HepG2 (cell line): ENCODE measurements around the gene DMXL2. TPM values are rescaled to one million over a fixed set of nuclear protein-coding genes. Genes with fewer than 3 reads are reported as not detected.

Experiments
- ATF1 ChIP-seq: IDR thresholded peaks from 2 replicates; pipeline ENCODE4 v1.6.1; 2016; ENCODE audit warnings: mild to moderate bottlenecking, control low read depth
- EZH2 ChIP-seq: conservative IDR thresholded peaks from 2 replicates; pipeline ENCODE4 v1.6.1; 2012; ENCODE audit warnings: mild to moderate bottlenecking, low read depth, low read length, moderate library complexity
- FLYWCH1 ChIP-seq: sonication (generic); formaldehyde crosslinking; IDR thresholded peaks from 2 replicates; pipeline ENCODE4 v1.8.1; 2023; ENCODE audit warnings: mild to moderate bottlenecking, missing genetic modification reagents
- FOXK1 ChIP-seq: sonication (generic); formaldehyde crosslinking; IDR thresholded peaks from 2 replicates; pipeline ENCODE4 v1.4.0; 2020; ENCODE audit warnings: low read depth, missing genetic modification reagents, borderline replicate concordance
- GABPA ChIP-seq, 2 experiments: IDR thresholded peaks; 2 replicates each; pipeline ENCODE4 v1.6.1; 2011 to 2016; ENCODE audit warnings: low read depth in 2 of 2, low read length in 1 of 2, missing biosample characterization in 1 of 2, missing genetic modification characterization in 1 of 2
- GATA4 ChIP-seq: sonication (generic); IDR thresholded peaks from 2 replicates; pipeline ENCODE4 v1.6.1; 2016; ENCODE audit warnings: antibody characterized with exemption, low read depth, borderline replicate concordance
- KDM1A ChIP-seq: IDR thresholded peaks from 2 replicates; pipeline ENCODE4 v1.6.1; 2016; ENCODE audit warnings: missing compliant biosample characterization
- KLF6 ChIP-seq: IDR thresholded peaks from 2 replicates; pipeline ENCODE4 v1.8.0; 2016; ENCODE audit warnings: missing biosample characterization, missing genetic modification reagents
- MBNL3 ChIP-seq: fragments of 250-450 bp; sonication (Bioruptor Pico); conservative IDR thresholded peaks from 2 replicates; pipeline ENCODE4 v1.8.0; 2022; ENCODE audit warnings: mild to moderate bottlenecking, inconsistent platforms
- MXI1 ChIP-seq: IDR thresholded peaks from 3 replicates; pipeline ENCODE4 v1.6.1; 2012; ENCODE audit warnings: low read depth, low read length, inconsistent platforms, borderline replicate concordance
- NCOR1 ChIP-seq: fragments of 200-600 bp; sonication (generic); IDR thresholded peaks from 2 replicates; pipeline ENCODE4 v1.7.0; 2017; ENCODE audit warnings: antibody characterized with exemption, low read length, borderline replicate concordance
- PHF5A ChIP-seq: IDR thresholded peaks from one replicate; pipeline ENCODE4 v1.6.1; 2018; ENCODE audit warnings: low read depth, missing genetic modification reagents; ENCODE audit not compliant: unreplicated experiment
- RBAK ChIP-seq: sonication (generic); formaldehyde crosslinking; IDR thresholded peaks from 2 replicates; pipeline ENCODE4 v1.5.1; 2020; ENCODE audit warnings: mild to moderate bottlenecking, missing genetic modification reagents
- RFX3 ChIP-seq: IDR thresholded peaks from 2 replicates; pipeline ENCODE4 v1.6.1; 2016; ENCODE audit warnings: missing biosample characterization, missing genetic modification reagents
- TCF7L2 ChIP-seq: IDR thresholded peaks from 2 replicates; pipeline ENCODE4 v1.6.1; 2011; ENCODE audit warnings: mild to moderate bottlenecking, low read depth, low read length, moderate library complexity
- ZBTB38 ChIP-seq: sonication (generic); formaldehyde crosslinking; IDR thresholded peaks from 2 replicates; pipeline ENCODE4 v1.5.1; 2020; ENCODE audit warnings: mild to moderate bottlenecking, missing genetic modification reagents
- ZBTB7B ChIP-seq: sonication (generic); formaldehyde crosslinking; IDR thresholded peaks from 2 replicates; pipeline ENCODE4 v1.4.0; 2020; ENCODE audit warnings: missing genetic modification reagents
- ZNF138 ChIP-seq: sonication (generic); formaldehyde crosslinking; IDR thresholded peaks from 2 replicates; pipeline ENCODE4 v1.5.0; 2020; ENCODE audit warnings: mild to moderate bottlenecking, low read depth, missing genetic modification reagents
- ZNF230 ChIP-seq: sonication (generic); formaldehyde crosslinking; IDR thresholded peaks from 2 replicates; pipeline ENCODE4 v1.4.0; 2020; ENCODE audit warnings: mild to moderate bottlenecking, missing genetic modification reagents
- ZNF296 ChIP-seq: sonication (generic); formaldehyde crosslinking; conservative IDR thresholded peaks from 2 replicates; pipeline ENCODE4 v1.5.0; 2020; ENCODE audit warnings: mild to moderate bottlenecking, missing genetic modification reagents
- ZNF431 ChIP-seq: sonication (generic); formaldehyde crosslinking; IDR thresholded peaks from 2 replicates; pipeline ENCODE4 v1.9.0; 2022; ENCODE audit warnings: missing genetic modification reagents, low read depth, mild to moderate bottlenecking, borderline replicate concordance
- ZNF550 ChIP-seq: sonication (generic); formaldehyde crosslinking; IDR thresholded peaks from 2 replicates; pipeline ENCODE4 v1.4.0; 2020; ENCODE audit warnings: mild to moderate bottlenecking, missing genetic modification reagents, borderline replicate concordance
- ZNF598 ChIP-seq: sonication (generic); formaldehyde crosslinking; IDR thresholded peaks from 2 replicates; pipeline ENCODE4 v1.5.1; 2020; ENCODE audit warnings: mild to moderate bottlenecking, missing genetic modification reagents, borderline replicate concordance
- polyA plus RNA-seq, 8 experiments: library from polyadenylated mRNA; depleted of rRNA in 3 of 8; stranded (reverse) in 7 of 8; unstranded in 1 of 8; fragments of >200 nt; fragmentation: Illumina TruSeq in 4 of 8; extraction: Trizol in 4 of 8; gene quantifications; 2 replicates each; pipeline versions ENCODE4 v1.2.1 to v1.2.3, GENCODE V29; 2011 to 2016; ENCODE audit warnings: low read depth in 4 of 8, missing spikeins in 1 of 8, mixed read lengths in 1 of 8; ENCODE audit not compliant: insufficient read depth in 1 of 8
- total RNA-seq, 5 experiments: library from RNA; depleted of rRNA; stranded (reverse); fragments of >200 nt; fragmentation: Illumina TruSeq; extraction: Trizol; gene quantifications; 2 replicates each; pipeline ENCODE4 v1.2.3, GENCODE V29; 2016; ENCODE audit warnings: low read depth in 1 of 5
- TF ChIP-seq, protein P1 (sequence below): IDR thresholded peaks from 2 replicates; pipeline ENCODE4 v1.6.1; 2016
- TF ChIP-seq, protein P2 (sequence below): fragments of 450-650 bp; IDR thresholded peaks from 2 replicates; pipeline ENCODE4 v1.6.1; 2017; ENCODE audit warnings: mild to moderate bottlenecking
- TF ChIP-seq, protein P3 (sequence below): IDR thresholded peaks from 2 replicates; pipeline ENCODE4 v1.6.1; 2016; ENCODE audit warnings: mild to moderate bottlenecking, missing biosample characterization, missing genetic modification reagents
- TF ChIP-seq, protein P4 (sequence below): IDR thresholded peaks from 2 replicates; pipeline ENCODE4 v1.6.1; 2016; ENCODE audit warnings: missing compliant biosample characterization, missing genetic modification reagents, borderline replicate concordance

The DMXL2 gene
- total and polyA plus RNA-seq, 2 of the 13 experiments (the other 11 are each of a cell fraction or from before 2014, with no cell fraction given), result 11.6 to 15.3 TPM

DNA sequence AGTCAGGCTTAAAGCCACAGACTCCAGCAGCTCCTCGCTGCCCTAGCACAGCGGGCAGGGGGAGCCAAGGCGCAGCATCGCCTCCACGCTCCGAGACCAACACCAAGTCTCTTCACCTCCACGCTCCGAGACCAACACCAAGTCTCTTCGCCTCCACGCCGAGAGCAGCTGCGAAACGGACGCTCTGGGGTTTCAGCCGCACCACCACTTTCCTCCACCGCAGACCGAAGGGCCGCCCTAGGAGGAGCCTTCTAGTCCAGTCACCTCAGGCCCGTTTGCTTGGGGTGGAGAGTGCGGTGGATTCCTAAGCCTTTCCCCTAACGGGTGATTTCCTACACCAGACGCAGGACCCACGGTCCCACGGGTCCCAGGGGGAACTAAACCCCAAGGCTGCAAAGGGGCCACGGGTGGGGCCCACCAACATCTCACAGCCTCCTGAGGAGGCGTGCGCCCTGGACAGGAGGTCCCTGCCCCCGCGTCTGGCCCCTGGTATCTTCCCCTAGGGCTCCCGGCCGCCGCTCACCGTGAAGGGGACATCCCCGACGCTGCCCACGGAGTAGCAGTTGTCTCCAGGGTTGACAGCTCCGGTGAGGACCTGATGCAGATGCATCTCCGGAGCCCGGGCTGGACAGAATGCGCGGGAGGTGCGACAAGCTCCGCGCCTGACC, 501 bp downstream of the DMXL2 start (continued):
- no peak for TF ChIP-seq NCOR1
- peak; percentile 90 for TF ChIP-seq ZNF598 (CRISPR knock-in tag)
- no peak for TF ChIP-seq KDM1A (CRISPR knock-in tag)
- no peak for TF ChIP-seq ZNF296 (CRISPR knock-in tag)
- TF ChIP-seq ZBTB38 (CRISPR knock-in tag), result no peak; the same call in 1 of the 2 replicates
- TF ChIP-seq FLYWCH1, result no peak
- no peak for TF ChIP-seq KLF6 (CRISPR knock-in tag)
- TF ChIP-seq ZNF431 (CRISPR knock-in tag), result no peak
- TF ChIP-seq, protein P1, sequence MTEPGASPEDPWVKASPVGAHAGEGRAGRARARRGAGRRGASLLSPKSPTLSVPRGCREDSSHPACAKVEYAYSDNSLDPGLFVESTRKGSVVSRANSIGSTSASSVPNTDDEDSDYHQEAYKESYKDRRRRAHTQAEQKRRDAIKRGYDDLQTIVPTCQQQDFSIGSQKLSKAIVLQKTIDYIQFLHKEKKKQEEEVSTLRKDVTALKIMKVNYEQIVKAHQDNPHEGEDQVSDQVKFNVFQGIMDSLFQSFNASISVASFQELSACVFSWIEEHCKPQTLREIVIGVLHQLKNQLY (CRISPR knock-in tag), result no peak
- TF ChIP-seq RFX3, result no peak
- TF ChIP-seq GATA4, result no peak
- TF ChIP-seq TCF7L2, result no peak
- TF ChIP-seq, protein P2, sequence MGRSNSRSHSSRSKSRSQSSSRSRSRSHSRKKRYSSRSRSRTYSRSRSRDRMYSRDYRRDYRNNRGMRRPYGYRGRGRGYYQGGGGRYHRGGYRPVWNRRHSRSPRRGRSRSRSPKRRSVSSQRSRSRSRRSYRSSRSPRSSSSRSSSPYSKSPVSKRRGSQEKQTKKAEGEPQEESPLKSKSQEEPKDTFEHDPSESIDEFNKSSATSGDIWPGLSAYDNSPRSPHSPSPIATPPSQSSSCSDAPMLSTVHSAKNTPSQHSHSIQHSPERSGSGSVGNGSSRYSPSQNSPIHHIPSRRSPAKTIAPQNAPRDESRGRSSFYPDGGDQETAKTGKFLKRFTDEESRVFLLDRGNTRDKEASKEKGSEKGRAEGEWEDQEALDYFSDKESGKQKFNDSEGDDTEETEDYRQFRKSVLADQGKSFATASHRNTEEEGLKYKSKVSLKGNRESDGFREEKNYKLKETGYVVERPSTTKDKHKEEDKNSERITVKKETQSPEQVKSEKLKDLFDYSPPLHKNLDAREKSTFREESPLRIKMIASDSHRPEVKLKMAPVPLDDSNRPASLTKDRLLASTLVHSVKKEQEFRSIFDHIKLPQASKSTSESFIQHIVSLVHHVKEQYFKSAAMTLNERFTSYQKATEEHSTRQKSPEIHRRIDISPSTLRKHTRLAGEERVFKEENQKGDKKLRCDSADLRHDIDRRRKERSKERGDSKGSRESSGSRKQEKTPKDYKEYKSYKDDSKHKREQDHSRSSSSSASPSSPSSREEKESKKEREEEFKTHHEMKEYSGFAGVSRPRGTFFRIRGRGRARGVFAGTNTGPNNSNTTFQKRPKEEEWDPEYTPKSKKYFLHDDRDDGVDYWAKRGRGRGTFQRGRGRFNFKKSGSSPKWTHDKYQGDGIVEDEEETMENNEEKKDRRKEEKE, result no peak
- TF ChIP-seq RBAK, result no peak
- TF ChIP-seq ATF1 (CRISPR knock-in tag), result no peak
- TF ChIP-seq FOXK1, result no peak
- no peak for TF ChIP-seq ZNF550 (CRISPR knock-in tag)
- TF ChIP-seq, protein P3, sequence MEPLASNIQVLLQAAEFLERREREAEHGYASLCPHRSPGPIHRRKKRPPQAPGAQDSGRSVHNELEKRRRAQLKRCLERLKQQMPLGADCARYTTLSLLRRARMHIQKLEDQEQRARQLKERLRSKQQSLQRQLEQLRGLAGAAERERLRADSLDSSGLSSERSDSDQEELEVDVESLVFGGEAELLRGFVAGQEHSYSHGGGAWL (CRISPR knock-in tag), result no peak
- no peak; the same call in 1 of the 2 replicates for TF ChIP-seq ZBTB7B
- TF ChIP-seq MXI1, result no peak
- no peak for TF ChIP-seq MBNL3 (CRISPR knock-in tag)
- peak; percentile 68; the same call in 1 of the 2 replicates for TF ChIP-seq ZNF230 (CRISPR knock-in tag)
- TF ChIP-seq, protein P4, sequence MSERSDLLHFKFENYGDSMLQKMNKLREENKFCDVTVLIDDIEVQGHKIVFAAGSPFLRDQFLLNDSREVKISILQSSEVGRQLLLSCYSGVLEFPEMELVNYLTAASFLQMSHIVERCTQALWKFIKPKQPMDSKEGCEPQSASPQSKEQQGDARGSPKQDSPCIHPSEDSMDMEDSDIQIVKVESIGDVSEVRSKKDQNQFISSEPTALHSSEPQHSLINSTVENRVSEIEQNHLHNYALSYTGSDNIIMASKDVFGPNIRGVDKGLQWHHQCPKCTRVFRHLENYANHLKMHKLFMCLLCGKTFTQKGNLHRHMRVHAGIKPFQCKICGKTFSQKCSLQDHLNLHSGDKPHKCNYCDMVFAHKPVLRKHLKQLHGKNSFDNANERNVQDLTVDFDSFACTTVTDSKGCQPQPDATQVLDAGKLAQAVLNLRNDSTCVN (CRISPR knock-in tag), result no peak
- TF ChIP-seq ZNF138, result no peak
- no peak for TF ChIP-seq EZH2
- TF ChIP-seq GABPA (IDR thresholded peaks at IDR 0.05; ENCODE audit: low read depth, low read length), result no peak
- no peak for TF ChIP-seq GABPA (CRISPR knock-in tag; IDR thresholded peaks at IDR 0.05; ENCODE audit: low read depth)
- no peak for TF ChIP-seq PHF5A (CRISPR knock-in tag)
